Ishikawa (cell line): Measurements from ENCODE around the gene OPCML.

Experiments
- CEBPB ChIP-seq: IDR thresholded peaks from 2 replicates; pipeline ENCODE4 v1.6.1; 2012
- CREB1 ChIP-seq: IDR thresholded peaks from 2 replicates; pipeline ENCODE4 v1.6.1; 2012; ENCODE audit warnings: low read depth
- EGR1 ChIP-seq: IDR thresholded peaks from 2 replicates; pipeline ENCODE4 v1.6.1; 2012
- EP300 ChIP-seq: IDR thresholded peaks from 2 replicates; pipeline ENCODE4 v1.6.1; 2012; ENCODE audit warnings: borderline replicate concordance
- FOXM1 ChIP-seq: IDR thresholded peaks from 2 replicates; pipeline ENCODE4 v1.6.1; 2012; ENCODE audit warnings: low read depth, borderline replicate concordance
- MAX ChIP-seq: IDR thresholded peaks from 2 replicates; pipeline ENCODE4 v1.6.1; 2012
- NFIC ChIP-seq: IDR thresholded peaks from 2 replicates; pipeline ENCODE4 v1.6.1; 2012
- RAD21 ChIP-seq: IDR thresholded peaks from 2 replicates; pipeline ENCODE4 v1.6.1; 2012; ENCODE audit warnings: low read depth
- REST ChIP-seq: IDR thresholded peaks from 2 replicates; pipeline ENCODE4 v1.6.1; 2012; ENCODE audit warnings: low read depth, mild to moderate bottlenecking
- TAF1 ChIP-seq: IDR thresholded peaks from 2 replicates; pipeline ENCODE4 v1.6.1; 2012; ENCODE audit warnings: low read depth, mild to moderate bottlenecking
- TCF12 ChIP-seq: IDR thresholded peaks from 2 replicates; pipeline ENCODE4 v1.6.1; 2012; ENCODE audit warnings: low read depth
- TEAD4 ChIP-seq: IDR thresholded peaks from 2 replicates; pipeline ENCODE4 v1.6.1; 2012
- USF1 ChIP-seq: IDR thresholded peaks from 2 replicates; pipeline ENCODE4 v1.6.1; 2012
- YY1 ChIP-seq: IDR thresholded peaks from 2 replicates; pipeline ENCODE4 v1.6.1; 2012; ENCODE audit warnings: low read depth
- ZBTB7A ChIP-seq: IDR thresholded peaks from 2 replicates; pipeline ENCODE4 v1.6.1; 2012; ENCODE audit warnings: low read depth

OPCML gene

GRCh38 chr11:133526790-133527189 lies 5.5 kb downstream of the OPCML start:
- TF ChIP-seq YY1 (no peak), REST (no peak), MAX (no peak), EP300 (no peak), EGR1 (no peak), FOXM1 (no peak), CEBPB (no peak), USF1 (no peak), TAF1 (no peak), TCF12 (no peak), RAD21 (no peak)

DNA sequence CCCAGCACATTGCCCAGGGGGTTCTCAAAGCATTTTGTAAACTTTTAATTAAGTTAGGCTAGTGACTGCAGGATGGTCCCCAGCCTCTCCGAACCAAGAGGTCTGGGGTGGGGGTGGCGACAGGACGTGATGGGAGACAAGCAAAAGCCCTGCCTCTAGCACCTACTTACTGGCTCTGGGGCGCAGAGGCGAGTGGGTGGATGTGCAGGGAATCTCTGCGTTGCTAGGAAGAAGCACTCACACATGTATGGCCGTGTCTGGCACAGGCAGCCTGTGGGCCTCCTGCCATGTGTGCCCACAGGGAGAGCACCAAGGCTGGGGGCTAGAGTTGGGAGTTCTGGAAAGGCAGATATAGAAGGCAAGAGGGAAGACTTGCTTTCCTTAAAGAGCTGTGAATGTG lies 6.3 kb downstream of the OPCML start:
- no peak for TF ChIP-seq TCF12
- no peak for TF ChIP-seq USF1
- no peak for TF ChIP-seq MAX
- TF ChIP-seq REST: no peak
- no peak for TF ChIP-seq NFIC
- TF ChIP-seq EP300: no peak
- TF ChIP-seq RAD21: no peak
- no peak for TF ChIP-seq ZBTB7A
- TF ChIP-seq TEAD4: no peak
- no peak for TF ChIP-seq TAF1
- no peak for TF ChIP-seq FOXM1
- no peak for TF ChIP-seq EGR1
- no peak for TF ChIP-seq CREB1
- TF ChIP-seq YY1: no peak
- no peak for TF ChIP-seq CEBPB

- no peak for TF ChIP-seq FOXM1
- TF ChIP-seq USF1: no peak
- TF ChIP-seq EGR1: no peak
- TF ChIP-seq YY1: no peak
- no peak for TF ChIP-seq RAD21
- no peak for TF ChIP-seq MAX
- TF ChIP-seq EP300: no peak
- TF ChIP-seq CREB1: no peak
- TF ChIP-seq TAF1: no peak
Measured at GRCh38 chr11:133524488-133524887, 7.8 kb downstream of the OPCML start.

- no peak for TF ChIP-seq YY1
- no peak for TF ChIP-seq ZBTB7A
- no peak for TF ChIP-seq RAD21
- TF ChIP-seq CREB1: no peak
- TF ChIP-seq TAF1: no peak
Measured at GRCh38 chr11:133522344-133522743, 10.0 kb downstream of the OPCML start.

DNA sequence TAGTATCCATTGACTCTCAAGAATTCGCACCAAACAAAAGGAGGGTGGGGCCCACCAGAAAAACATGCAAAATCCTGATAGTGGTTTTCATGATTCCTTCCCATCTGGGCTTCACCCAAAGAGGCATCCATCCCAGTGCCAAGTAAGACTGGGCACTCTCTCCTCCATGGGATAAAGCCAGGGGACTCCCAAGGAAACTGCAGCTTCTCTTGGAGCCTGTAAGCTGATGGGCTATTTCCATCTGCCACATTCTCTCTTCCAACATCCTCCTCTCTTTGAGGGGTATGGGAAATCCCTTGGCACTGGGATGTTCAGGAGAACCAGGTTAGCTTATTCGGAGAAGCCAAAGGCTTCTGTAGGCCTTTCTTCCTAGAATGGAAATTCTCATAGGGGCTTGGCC lies 10.8 kb downstream of the OPCML start:
- TF ChIP-seq FOXM1: no peak
- no peak for TF ChIP-seq RAD21
- TF ChIP-seq EGR1: no peak
- no peak for TF ChIP-seq USF1
- no peak for TF ChIP-seq TAF1
- no peak for TF ChIP-seq MAX
- no peak for TF ChIP-seq YY1
- TF ChIP-seq TCF12: no peak
- TF ChIP-seq EP300: no peak
- TF ChIP-seq TEAD4: no peak
- TF ChIP-seq REST: no peak
- no peak for TF ChIP-seq CEBPB
- no peak for TF ChIP-seq NFIC
- no peak for TF ChIP-seq ZBTB7A
